Measurements from ENCODE around the gene COL23A1.

Gene COL23A1

DNA sequence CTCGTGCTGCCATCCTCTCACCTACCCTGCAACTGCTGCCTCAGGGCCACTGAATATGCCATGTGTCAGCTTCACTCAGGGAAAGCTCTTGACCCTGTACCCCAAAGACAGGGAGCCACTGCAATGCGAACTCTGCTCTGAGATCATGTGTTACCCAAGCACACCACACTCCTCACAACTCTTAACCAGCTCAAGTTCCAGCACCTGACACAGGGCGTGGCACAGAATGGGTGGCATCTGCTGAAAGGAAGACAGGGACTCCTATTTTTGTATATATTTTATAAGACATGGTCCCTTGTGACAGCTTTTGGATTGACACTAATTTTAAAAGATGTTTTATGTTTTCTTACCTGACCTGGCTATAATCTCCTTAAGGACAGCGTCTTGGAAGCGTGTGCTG is 368.3 kb downstream of the COL23A1 start:
- no peak for DNase-seq (ENCODE audit: low read depth)

- no peak for DNase-seq (ENCODE audit: low read depth)
Observed at GRCh38 chr5:178221282-178221681, 368.9 kb downstream of the COL23A1 start.

DNA sequence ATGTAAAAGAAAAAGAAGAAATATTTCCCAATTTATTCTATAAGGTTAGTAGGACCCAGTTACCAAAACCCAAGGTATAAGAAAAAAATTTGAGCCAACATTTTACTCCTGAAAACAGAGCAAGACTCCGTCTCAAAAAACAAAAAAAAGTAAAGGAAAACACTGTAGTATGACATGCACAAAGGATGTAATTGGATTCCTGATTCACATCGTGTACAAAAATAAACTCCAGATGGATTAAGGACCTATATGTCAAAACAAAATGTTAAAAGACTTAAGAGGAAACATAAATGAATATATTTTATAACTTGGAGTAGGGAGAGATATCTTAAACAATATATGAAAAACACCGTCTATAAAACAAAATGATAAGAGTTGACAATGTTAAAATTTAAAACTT is 371.4 kb downstream of the COL23A1 start:
- no peak for DNase-seq (ENCODE audit: low read depth)

DNA sequence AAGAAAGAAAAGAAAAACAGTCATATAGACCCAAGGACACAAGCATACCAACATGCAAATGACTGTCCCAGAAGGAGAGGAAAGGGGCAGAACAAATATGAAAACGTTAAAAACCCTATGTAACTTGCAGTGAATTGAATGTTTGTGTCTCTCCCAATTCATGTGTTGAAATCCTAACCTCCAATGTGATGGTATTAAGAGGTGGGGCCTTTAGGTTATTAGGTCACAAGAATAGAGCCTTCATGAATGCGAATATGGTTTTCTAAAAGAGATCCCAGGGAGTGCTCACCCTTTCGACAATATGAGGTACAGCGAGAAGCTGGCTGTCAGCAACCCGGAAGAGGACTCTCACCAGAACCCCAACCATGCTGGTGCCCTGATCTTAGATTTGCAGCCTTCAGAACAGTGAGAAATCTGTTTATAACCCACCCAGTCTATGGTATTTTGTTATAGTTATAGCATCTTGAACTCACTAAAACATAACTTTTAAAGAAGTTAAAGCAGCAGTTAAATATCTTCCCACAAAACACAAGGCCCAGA is 371.9 kb downstream of the COL23A1 start:
- DNase-seq (ENCODE audit: low read depth) = no peak

DNA sequence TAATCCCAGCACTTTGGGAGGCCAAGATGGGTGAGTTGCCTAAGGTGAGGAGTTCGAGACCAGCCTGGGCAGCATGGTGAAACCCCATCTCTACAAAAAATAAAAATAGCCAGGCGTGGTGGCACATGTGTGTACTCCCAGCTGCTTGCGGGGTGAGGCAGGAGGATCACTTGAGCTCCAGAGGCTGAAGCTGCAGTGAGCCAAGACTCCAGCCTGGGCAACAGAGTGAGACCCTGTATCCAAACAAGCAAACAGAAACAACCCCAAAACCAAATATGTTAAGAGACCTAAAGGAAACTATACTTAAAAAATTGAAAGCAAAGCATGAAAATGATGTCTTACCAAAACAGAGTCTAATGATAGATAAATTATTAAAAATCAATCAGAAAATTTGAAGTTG is 373.4 kb downstream of the COL23A1 start:
- no peak for DNase-seq (ENCODE audit: low read depth)

DNA sequence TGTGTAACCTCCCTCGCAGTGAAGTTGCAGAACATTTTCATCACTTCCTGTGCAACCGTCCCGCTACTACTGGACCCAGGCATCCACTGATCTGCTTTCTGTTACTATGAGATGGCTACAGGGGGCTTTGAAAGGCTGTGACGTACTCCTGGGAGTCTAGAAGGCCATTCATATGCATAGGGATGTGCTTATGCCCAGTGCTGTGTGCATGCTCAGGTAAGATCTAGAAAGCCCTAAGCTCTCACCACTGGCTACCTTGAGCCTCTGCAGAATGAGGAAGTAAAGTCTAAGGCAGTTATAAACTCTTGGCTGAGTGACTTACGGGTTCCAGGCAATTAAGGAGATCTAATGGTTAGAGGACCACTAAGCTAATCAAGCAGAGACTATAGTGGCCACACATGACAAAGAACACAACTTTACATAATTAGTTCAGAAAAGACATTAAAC is 374.1 kb downstream of the COL23A1 start:
- no peak for DNase-seq (ENCODE audit: low read depth)

DNA sequence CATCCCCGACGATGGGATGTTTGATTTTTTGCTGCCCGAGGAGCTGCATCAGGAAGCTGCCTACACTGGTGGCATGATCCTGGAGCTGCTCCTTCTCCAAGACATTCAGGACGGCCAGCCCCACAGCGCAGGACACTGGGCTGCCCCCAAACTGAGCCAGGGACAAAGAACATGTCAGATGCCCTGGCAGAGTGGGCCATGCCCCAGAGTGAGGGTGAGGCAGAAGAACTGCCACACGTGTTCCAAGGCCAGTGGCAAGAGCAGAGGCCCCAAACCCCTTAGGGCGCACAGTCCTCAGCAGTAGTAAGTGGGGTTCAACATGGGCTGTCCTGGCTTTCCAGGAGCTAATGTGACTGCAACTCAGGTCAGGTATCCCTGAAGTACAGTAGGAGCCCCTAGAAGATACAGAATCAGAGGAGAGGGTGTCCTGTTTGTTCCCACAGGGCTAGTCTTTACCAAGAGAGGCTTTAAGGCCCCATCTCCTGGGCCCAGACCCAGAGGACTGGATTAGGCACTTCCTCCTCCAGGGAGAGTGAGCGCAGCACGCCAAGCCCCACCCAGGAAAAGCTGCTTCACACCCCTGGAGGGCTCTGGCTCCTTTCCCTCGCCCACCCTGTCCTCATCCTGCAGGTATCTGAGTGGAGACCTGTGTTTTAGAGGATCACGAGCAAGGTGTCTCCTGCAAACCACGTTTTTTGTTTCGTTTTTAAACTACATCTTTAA is 374.8 kb downstream of the COL23A1 start:
- DNase-seq (ENCODE audit: low read depth) = no peak

DNA sequence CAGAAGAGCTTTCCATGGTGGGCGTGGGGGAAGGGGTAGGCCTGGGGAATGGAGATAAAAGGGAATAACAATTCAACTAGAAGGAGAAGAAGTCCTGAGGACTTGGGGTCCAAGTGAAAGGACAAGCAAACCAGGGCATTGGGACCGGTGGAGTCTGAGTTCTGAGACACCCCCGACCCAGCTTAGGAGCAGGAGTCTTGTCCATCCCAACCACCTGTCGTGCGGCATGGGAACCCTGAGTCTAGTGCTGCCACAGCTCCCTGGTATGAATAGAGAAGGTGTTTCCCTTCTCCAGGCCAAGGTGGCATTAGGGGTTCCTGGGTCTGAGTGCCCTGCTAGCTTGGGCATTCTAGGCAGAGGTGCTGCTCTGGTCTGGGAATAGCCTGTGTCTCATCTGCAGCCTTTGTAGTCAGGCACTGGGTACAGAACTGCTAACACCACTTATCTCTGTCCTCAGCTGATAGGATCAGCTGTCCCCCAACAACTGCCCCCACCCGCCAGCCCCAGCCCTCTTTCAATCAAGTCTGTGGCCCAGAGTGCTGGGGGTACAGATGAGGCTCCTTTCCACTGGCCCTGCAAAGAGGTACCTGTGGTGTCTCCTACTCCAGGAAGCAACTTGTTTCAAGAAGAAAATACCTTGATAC is 375.9 kb downstream of the COL23A1 start:
- no peak for DNase-seq (ENCODE audit: low read depth)

DNA sequence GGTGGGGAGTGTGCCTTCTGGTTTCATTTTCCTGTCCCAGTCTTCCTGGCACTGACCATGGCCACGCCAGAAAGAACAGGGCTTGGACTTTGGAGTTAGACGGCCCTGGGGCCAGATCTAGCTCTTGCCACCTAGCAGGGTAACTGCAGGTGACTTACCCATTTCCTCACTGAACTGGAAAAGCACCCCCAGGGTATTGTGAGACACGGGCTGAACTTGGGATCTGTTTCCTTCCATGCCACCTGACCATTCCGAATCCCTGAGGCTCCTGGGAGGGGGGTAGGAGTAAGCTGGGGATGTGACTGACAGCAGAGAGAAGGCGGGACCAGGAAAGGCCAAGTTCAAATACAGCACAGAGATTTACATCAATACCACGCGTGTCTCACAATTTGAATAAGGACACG is 376.4 kb downstream of the COL23A1 start:
- no peak for DNase-seq (ENCODE audit: low read depth)

GRCh38 chr5:178213003-178213461 is 377.2 kb downstream of the COL23A1 start:
- no peak for DNase-seq (ENCODE audit: low read depth)

DNA sequence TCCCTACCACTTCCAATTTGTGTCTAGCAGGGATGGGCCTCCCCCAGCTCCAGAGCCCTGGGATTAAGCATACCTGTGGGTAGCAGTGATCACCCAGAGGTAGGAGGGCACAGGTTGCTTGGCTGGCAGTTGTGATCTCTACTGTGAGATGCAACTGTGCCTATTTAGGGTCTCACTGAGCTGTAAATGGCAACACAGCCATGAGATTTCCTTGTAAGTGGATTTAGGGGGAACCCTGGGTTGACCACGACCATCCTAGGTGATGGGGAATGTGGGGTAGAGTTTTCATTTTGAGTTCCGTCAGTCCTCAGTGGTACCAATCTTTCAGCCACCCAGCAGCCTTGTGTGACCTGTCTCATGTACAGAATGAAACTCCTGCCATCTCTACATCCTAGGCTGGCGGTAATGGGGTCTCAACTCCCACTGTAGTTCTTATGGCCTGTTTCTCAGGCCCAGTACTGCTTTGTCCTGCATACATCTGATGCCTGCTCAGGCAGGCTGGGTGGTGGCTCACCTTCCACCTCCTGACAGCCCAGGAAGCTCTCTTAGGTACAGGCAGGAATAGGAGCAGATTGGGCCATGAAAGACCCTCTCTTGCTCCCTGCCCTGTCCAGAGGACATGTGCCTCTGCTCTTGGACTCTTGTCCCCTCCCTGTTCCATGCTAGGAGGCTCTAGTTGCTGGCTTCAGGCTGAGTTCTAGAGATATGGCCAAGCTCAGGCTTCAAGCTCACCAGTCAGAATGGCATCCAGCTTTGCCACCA is 377.8 kb downstream of the COL23A1 start:
- DNase-seq (ENCODE audit: low read depth) = no peak

DNA sequence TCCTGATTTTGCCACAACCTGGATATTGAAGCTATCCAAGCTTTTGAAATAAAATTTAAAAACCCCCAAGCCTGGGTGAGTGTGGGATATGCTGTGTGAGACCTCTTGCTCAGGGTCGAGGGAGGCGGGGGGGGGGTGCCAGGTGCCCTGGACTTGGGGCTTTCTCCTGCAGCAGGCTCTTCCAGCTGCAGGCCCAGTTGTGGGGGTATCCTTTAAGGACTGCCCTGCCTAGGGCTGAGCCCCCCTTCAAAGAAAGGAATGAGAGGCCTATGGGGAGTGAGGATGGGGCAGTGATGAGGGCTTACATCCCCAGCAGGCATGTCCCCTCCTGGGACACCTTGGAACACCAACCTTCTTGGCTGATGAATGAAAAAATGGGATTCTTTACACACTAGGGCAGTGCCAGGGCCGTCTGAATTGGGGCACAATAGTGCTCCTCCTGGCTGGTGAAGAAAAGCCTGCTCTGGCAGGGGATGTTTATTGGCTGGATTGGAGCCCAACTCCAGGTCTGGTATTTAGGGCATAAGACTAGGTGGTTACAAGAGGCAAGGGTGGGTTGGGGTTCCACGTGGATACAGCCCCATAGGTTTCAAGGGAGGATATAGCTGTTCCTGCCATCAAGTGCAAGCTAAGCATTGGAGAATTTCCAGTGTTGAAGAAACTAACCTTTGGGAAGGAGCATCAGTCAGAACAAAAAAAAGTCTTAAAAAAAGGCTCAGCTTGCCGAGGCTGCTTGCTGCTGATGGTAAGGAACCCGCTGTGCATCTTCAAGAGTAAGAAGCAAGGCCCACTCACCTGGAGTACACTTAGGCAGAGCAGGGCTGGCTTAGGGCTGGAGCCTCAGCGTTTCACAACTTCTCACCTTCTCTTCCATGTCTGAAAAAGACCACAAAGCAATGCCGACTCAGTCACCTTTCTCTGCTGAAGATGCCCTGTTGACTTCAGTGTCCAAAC is 378.8 kb downstream of the COL23A1 start:
- no peak for DNase-seq (ENCODE audit: low read depth)

GRCh38 chr5:178210686-178211085 is 379.5 kb downstream of the COL23A1 start:
- no peak for DNase-seq (ENCODE audit: low read depth)

DNA sequence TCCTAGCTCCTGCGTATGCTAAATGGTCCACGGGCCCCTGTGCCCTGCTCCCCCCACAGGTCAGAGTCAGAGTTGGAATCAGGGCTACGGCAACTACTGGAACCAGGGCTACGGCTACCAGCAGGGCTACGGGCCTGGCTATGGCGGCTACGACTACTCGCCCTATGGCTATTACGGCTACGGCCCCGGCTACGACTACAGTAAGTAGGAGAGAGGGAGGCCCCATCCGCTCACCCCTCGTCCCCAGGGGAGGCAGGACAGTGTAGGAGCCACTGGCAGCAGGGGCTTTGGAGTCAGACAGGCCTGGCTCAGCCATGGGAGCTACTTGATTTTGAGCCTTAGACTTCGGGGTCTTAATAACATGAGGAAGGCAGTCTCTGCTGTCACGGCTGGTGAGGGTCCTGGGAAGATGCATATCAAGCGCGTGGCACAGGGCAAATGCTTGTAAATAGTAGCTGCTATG is 380.1 kb downstream of the COL23A1 start:
- DNase-seq (ENCODE audit: low read depth) = no peak

GRCh38 chr5:178209334-178210072 is 380.7 kb downstream of the COL23A1 start:
- DNase-seq (ENCODE audit: low read depth) = no peak

GRCh38 chr5:178208540-178209227 is 381.5 kb downstream of the COL23A1 start:
- no peak for DNase-seq (ENCODE audit: low read depth)

DNA sequence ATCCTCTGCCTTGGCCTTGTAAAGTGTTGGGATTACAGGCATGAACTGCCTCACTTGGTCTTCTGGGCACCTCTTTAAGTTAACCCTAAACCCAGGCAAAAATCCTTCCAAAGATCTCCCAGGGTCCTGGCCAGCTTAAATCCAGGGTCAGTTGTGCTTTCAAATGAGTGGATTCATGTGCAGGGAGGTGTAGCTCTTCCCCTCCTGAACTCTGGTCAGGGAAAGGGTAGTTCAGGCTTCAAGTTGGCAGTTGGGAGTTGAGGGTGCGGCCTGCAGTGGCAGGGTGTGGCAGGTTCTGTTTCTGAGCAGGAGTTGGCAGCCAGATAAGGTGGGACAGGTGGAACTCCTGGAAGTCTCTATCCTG is 382.3 kb downstream of the COL23A1 start:
- DNase-seq (ENCODE audit: low read depth) = no peak

- no peak for DNase-seq (ENCODE audit: low read depth)
Observed at GRCh38 chr5:178207183-178207916, 382.8 kb downstream of the COL23A1 start.

All from GM04503 (cell line).